GM12878 (cell line): ENCODE data around the gene PTPRS. TPM values are rescaled to one million over a fixed set of nuclear protein-coding genes. Genes with fewer than 3 reads are reported as not detected.

Experiments
- BMI1 ChIP-seq: fragments of 450-650 bp; IDR thresholded peaks from 2 replicates; pipeline ENCODE4 v1.6.1; 2016; ENCODE audit warnings: mild to moderate bottlenecking, moderate library complexity, borderline replicate concordance
- CREM ChIP-seq: IDR thresholded peaks from 2 replicates; pipeline ENCODE4 v1.6.1; 2014; ENCODE audit warnings: antibody characterized with exemption, low read depth
- E4F1 ChIP-seq: fragments of 450-650 bp; IDR thresholded peaks from 2 replicates; pipeline ENCODE4 v1.6.1; 2018; ENCODE audit warnings: borderline replicate concordance, mild to moderate bottlenecking; ENCODE audit not compliant: partially characterized antibody
- FOXK2 ChIP-seq: fragments of 450-650 bp; IDR thresholded peaks from 2 replicates; pipeline ENCODE4 v1.6.1; 2017; ENCODE audit warnings: mild to moderate bottlenecking, moderate library complexity
- GATAD2B ChIP-seq: fragments of 450-650 bp; conservative IDR thresholded peaks from 2 replicates; pipeline ENCODE4 v1.6.1; 2017; ENCODE audit warnings: low read depth, mild to moderate bottlenecking, moderate library complexity
- HDAC6 ChIP-seq: fragments of 200-600 bp; sonication (generic); IDR thresholded peaks from one replicate; pipeline ENCODE4 v1.8.0; 2017; ENCODE audit warnings: antibody characterized with exemption; ENCODE audit not compliant: unreplicated experiment
- KLF5 ChIP-seq: fragments of 450-650 bp; IDR thresholded peaks from 2 replicates; pipeline ENCODE4 v1.6.1; 2014; ENCODE audit warnings: mild to moderate bottlenecking; ENCODE audit not compliant: partially characterized antibody
- MEF2B ChIP-seq: fragments of 450-650 bp; IDR thresholded peaks from 2 replicates; pipeline ENCODE4 v1.6.1; 2018; ENCODE audit warnings: mild to moderate bottlenecking, moderate library complexity; ENCODE audit not compliant: partially characterized antibody, poor library complexity, severe bottlenecking
- NFIC ChIP-seq: IDR thresholded peaks from 2 replicates; pipeline ENCODE4 v1.6.1; 2012; ENCODE audit warnings: low read depth, mild to moderate bottlenecking, inconsistent platforms, low read length, moderate library complexity
- NFYA ChIP-seq: IDR thresholded peaks from 2 replicates; pipeline ENCODE4 v1.6.1; 2011; ENCODE audit warnings: low read depth, mild to moderate bottlenecking, low read length, improper control_type of control experiment, borderline replicate concordance
- NR2C1 ChIP-seq: fragments of 450-650 bp; IDR thresholded peaks from 2 replicates; pipeline ENCODE4 v1.6.1; 2017; ENCODE audit warnings: antibody characterized with exemption, mild to moderate bottlenecking, moderate library complexity
- NR2F1 ChIP-seq: fragments of 450-650 bp; conservative IDR thresholded peaks from 2 replicates; pipeline ENCODE4 v1.6.1; 2017; ENCODE audit warnings: mild to moderate bottlenecking
- POLR2AphosphoS5 ChIP-seq: IDR thresholded peaks from 2 replicates; pipeline ENCODE4 v1.6.1; 2011; ENCODE audit warnings: mild to moderate bottlenecking, low read length, inconsistent platforms
- RELA ChIP-seq: fragments of 450-650 bp; IDR thresholded peaks from 2 replicates; pipeline ENCODE4 v1.8.0; 2014; ENCODE audit warnings: borderline replicate concordance; ENCODE audit not compliant: partially characterized antibody
- SIX5 ChIP-seq: IDR thresholded peaks from 2 replicates; pipeline ENCODE4 v1.6.1; 2011; ENCODE audit warnings: mild to moderate bottlenecking, low read depth, low read length, moderate library complexity; ENCODE audit not compliant: severe bottlenecking
- SREBF1 ChIP-seq: IDR thresholded peaks from 2 replicates; pipeline ENCODE4 v1.6.1; 2012; ENCODE audit warnings: mild to moderate bottlenecking, low read length
- TCF7 ChIP-seq: IDR thresholded peaks from 2 replicates; pipeline ENCODE4 v1.6.1; 2014; ENCODE audit warnings: antibody characterized with exemption, borderline replicate concordance
- USF1 ChIP-seq: IDR thresholded peaks from 2 replicates; pipeline ENCODE4 v1.6.1; 2011; ENCODE audit warnings: borderline replicate concordance, low read depth, mild to moderate bottlenecking, moderate library complexity, mixed read lengths, low read length; ENCODE audit not compliant: insufficient read depth; ENCODE audit errors: extremely low read length
- ZNF687 ChIP-seq: fragments of 450-650 bp; IDR thresholded peaks from 2 replicates; pipeline ENCODE4 v1.6.1; 2017; ENCODE audit warnings: mild to moderate bottlenecking, moderate library complexity
- polyA plus RNA-seq, 11 experiments: library from polyadenylated mRNA; depleted of rRNA in 4 of 11; unstranded in 6 of 11; stranded (reverse) in 5 of 11; fragments of >200 nt; fragmentation: Nextera tagmentation in 4 of 11; fragmentation: Illumina TruSeq in 1 of 11; extraction: Ambion mirVana in 4 of 11; extraction: Trizol in 1 of 11; gene quantifications; 1 replicate in 1 of 11; 2 replicates in 10 of 11; pipeline versions ENCODE4 v1.2.1 to v1.2.3, GENCODE V29; 2011 to 2016; ENCODE audit warnings: inconsistent platforms in 2 of 11, missing spikeins in 2 of 11, low read depth in 1 of 11
- total RNA-seq, 4 experiments: library from RNA; depleted of rRNA in 3 of 4; stranded (reverse); fragments of >200 nt in 3 of 4; fragmentation: Illumina TruSeq in 1 of 4; extraction: Trizol in 1 of 4; gene quantifications; 2 replicates each; pipeline versions ENCODE4 v1.2.1 to v1.2.3, GENCODE V29; 2013 to 2021

Gene PTPRS
- total and polyA plus RNA-seq, 10 of the 15 experiments (the other 5 are each of a cell fraction or from before 2014, with no cell fraction given) = 0.09 to 32.1 (median 0.71) TPM

- no peak for TF ChIP-seq ZNF687
- TF ChIP-seq SREBF1 = no peak
- no peak for TF ChIP-seq USF1
- peak; percentile 81 for TF ChIP-seq NFIC
- no peak for TF ChIP-seq E4F1
- no peak for TF ChIP-seq SIX5
- peak; percentile 95; the same call in 1 of the 2 replicates for TF ChIP-seq GATAD2B
- no peak for TF ChIP-seq NFYA
- TF ChIP-seq KLF5 = no peak
- no peak for TF ChIP-seq HDAC6
- TF ChIP-seq MEF2B = peak; percentile 98
- TF ChIP-seq NR2C1 = no peak
- TF ChIP-seq POLR2AphosphoS5 = no peak
- TF ChIP-seq RELA = no peak
- peak; percentile 79 for TF ChIP-seq NR2F1
- TF ChIP-seq BMI1 = no peak
- TF ChIP-seq CREM = peak; percentile 84
- TF ChIP-seq FOXK2 = no peak
- no peak for TF ChIP-seq TCF7
Observed at GRCh38 chr19:5321851-5322681, 18.5 kb downstream of the PTPRS start (continued).
